IMR-90 (cell line): Measurements from ENCODE around the gene PAX3.

ENCODE experiments used
- BHLHE40 ChIP-seq: fragments of 150-350 bp; IDR thresholded peaks from 2 replicates; pipeline ENCODE4 v1.6.1; 2016; ENCODE audit warnings: mild to moderate bottlenecking, low read depth, low read length
- CEBPB ChIP-seq: IDR thresholded peaks from 2 replicates; pipeline ENCODE4 v1.6.1; 2012; ENCODE audit warnings: low read depth, low read length, improper control_type of control experiment
- CTCF ChIP-seq: conservative IDR thresholded peaks from 2 replicates; pipeline ENCODE4 v1.5.1; 2012; ENCODE audit warnings: mild to moderate bottlenecking, low read depth, low read length, improper control_type of control experiment
- ELK1 ChIP-seq: fragments of 150-350 bp; IDR thresholded peaks from 2 replicates; pipeline ENCODE4 v1.6.1; 2016; ENCODE audit warnings: low read depth, mild to moderate bottlenecking, low read length, moderate library complexity, borderline replicate concordance
- MAFK ChIP-seq: IDR thresholded peaks from 2 replicates; pipeline ENCODE4 v1.6.1; 2012; ENCODE audit warnings: low read depth, low read length, improper control_type of control experiment
- MAZ ChIP-seq: IDR thresholded peaks from 2 replicates; pipeline ENCODE4 v1.6.1; 2012; ENCODE audit warnings: low read depth, mild to moderate bottlenecking, low read length, improper control_type of control experiment, moderate library complexity, borderline replicate concordance
- MXI1 ChIP-seq: IDR thresholded peaks from 2 replicates; pipeline ENCODE4 v1.6.1; 2012; ENCODE audit warnings: low read depth, mild to moderate bottlenecking, low read length, moderate library complexity, borderline replicate concordance
- POLR2A ChIP-seq: IDR thresholded peaks from 2 replicates; pipeline ENCODE4 v1.6.1; 2012; ENCODE audit warnings: mild to moderate bottlenecking, low read depth, low read length
- RAD21 ChIP-seq: IDR thresholded peaks from 2 replicates; pipeline ENCODE4 v1.6.1; 2012; ENCODE audit warnings: low read length, improper control_type of control experiment
- RCOR1 ChIP-seq: IDR thresholded peaks from 2 replicates; pipeline ENCODE4 v1.6.1; 2012; ENCODE audit warnings: mild to moderate bottlenecking, low read length, improper control_type of control experiment; ENCODE audit not compliant: insufficient replicate concordance
- SMC3 ChIP-seq: fragments of 150-350 bp; IDR thresholded peaks from 2 replicates; pipeline ENCODE4 v1.6.1; 2016; ENCODE audit warnings: low read depth, mild to moderate bottlenecking, antibody characterized with exemption, low read length, moderate library complexity

GRCh38 chr2:222320436-222321395 is 21.9 kb upstream of the PAX3 start:
- TF ChIP-seq SMC3, result no peak
- TF ChIP-seq CTCF, result no peak
- TF ChIP-seq RCOR1, result no peak
- TF ChIP-seq RAD21, result no peak
- no peak for TF ChIP-seq BHLHE40
- no peak for TF ChIP-seq MAFK
- no peak for TF ChIP-seq POLR2A
- TF ChIP-seq ELK1, result no peak
- no peak for TF ChIP-seq MXI1
- TF ChIP-seq MAZ, result no peak
- TF ChIP-seq CEBPB, result no peak
